CD14-positive monocyte (primary cell): ENCODE data around the gene EXD3. TPM values are rescaled to one million over a fixed set of nuclear protein-coding genes. Genes with fewer than 3 reads are reported as not detected.

Source experiments
- DNase-seq, 3 donors: peaks; one replicate each; pipeline ENCODE4 v3.0.0-alpha.2; 2011 to 2022
- H2AFZ ChIP-seq: 2 replicates; pipeline ENCODE4 v1.6.0; 2012; ENCODE audit warnings: mild to moderate bottlenecking, low read depth, low read length, inconsistent platforms; ENCODE audit not compliant: insufficient read depth, poor library complexity, severe bottlenecking
- H3K27ac ChIP-seq, 2 donors: 1 replicate in 1 of 2; 2 replicates in 1 of 2; pipeline ENCODE4 v1.5.1; 2012 to 2013; ENCODE audit warnings: low read length in 2 of 2, control low read depth in 1 of 2, inconsistent platforms in 1 of 2, low read depth in 1 of 2, mild to moderate bottlenecking in 1 of 2
- H3K27me3 ChIP-seq, 2 donors: one replicate each; pipeline versions ENCODE4 v1.6.0 to v1.6.1; 2011 to 2013; ENCODE audit warnings: low read length in 2 of 2; ENCODE audit not compliant: control insufficient read depth in 2 of 2, insufficient read depth in 2 of 2
- H3K36me3 ChIP-seq, 2 donors: replicated peaks in 1 of 2; 1 replicate in 1 of 2; 2 replicates in 1 of 2; pipeline versions ENCODE4 v1.5.1 to v1.6.1; 2012 to 2013; ENCODE audit warnings: low read length in 2 of 2, control low read depth in 1 of 2, inconsistent platforms in 1 of 2, mild to moderate bottlenecking in 1 of 2; ENCODE audit not compliant: insufficient read depth in 2 of 2, control insufficient read depth in 1 of 2
- H3K4me1 ChIP-seq, 2 donors: 1 replicate in 1 of 2; 2 replicates in 1 of 2; pipeline versions ENCODE4 v1.5.1 to v1.6.1; 2012 to 2013; ENCODE audit warnings: low read length in 2 of 2, control low read depth in 1 of 2, inconsistent platforms in 1 of 2, mild to moderate bottlenecking in 1 of 2, moderate library complexity in 1 of 2; ENCODE audit not compliant: insufficient read depth in 2 of 2, control insufficient read depth in 1 of 2
- H3K4me2 ChIP-seq: replicated peaks from 2 replicates; pipeline ENCODE3; 2012; ENCODE audit warnings: low read length, moderate library complexity, mild to moderate bottlenecking; ENCODE audit not compliant: poor library complexity, severe bottlenecking; ENCODE audit errors: extremely low read depth
- H3K4me3 ChIP-seq, 3 experiments: fragments of 200-600 bp in 1 of 3; sonication (generic) in 1 of 3; replicated peaks in 1 of 3; 1 replicate in 2 of 3; 2 replicates in 1 of 3; pipeline ENCODE4 v1.5.1; 2011 to 2013; ENCODE audit warnings: low read length in 3 of 3, mild to moderate bottlenecking in 3 of 3, control low read depth in 2 of 3, low read depth in 2 of 3, inconsistent platforms in 1 of 3, moderate library complexity in 1 of 3
- H3K79me2 ChIP-seq: 2 replicates; pipeline ENCODE4 v1.6.0; 2012; ENCODE audit warnings: mild to moderate bottlenecking, control low read depth, inconsistent platforms, low read length, moderate library complexity; ENCODE audit not compliant: insufficient read depth
- H3K9ac ChIP-seq: 2 replicates; pipeline ENCODE4 v1.6.0; 2017; ENCODE audit warnings: low read length, mild to moderate bottlenecking; ENCODE audit not compliant: insufficient read depth, poor library complexity, severe bottlenecking
- H3K9me3 ChIP-seq, 2 donors: replicated peaks in 1 of 2; 1 replicate in 1 of 2; 2 replicates in 1 of 2; pipeline versions ENCODE4 v1.5.1 to v1.6.1; 2012 to 2013; ENCODE audit warnings: low read length in 2 of 2, control low read depth in 1 of 2; ENCODE audit not compliant: control insufficient read depth in 1 of 2, insufficient read depth in 1 of 2
- H4K20me1 ChIP-seq: 2 replicates; pipeline ENCODE4 v1.6.0; 2012; ENCODE audit warnings: mild to moderate bottlenecking, low read length, control low read depth, moderate library complexity; ENCODE audit not compliant: insufficient read depth
- H3K27ac Mint-ChIP-seq, 7 donors: one replicate each; pipeline ENCODE4 v1.8.0; 2020; ENCODE audit warnings: mild to moderate bottlenecking in 7 of 7, mixed read lengths in 7 of 7, moderate library complexity in 6 of 7, inconsistent platforms in 2 of 7
- H3K27me3 Mint-ChIP-seq, 3 donors: one replicate each; pipeline ENCODE4 v1.8.0; 2021 to 2022; ENCODE audit warnings: low read depth in 3 of 3, mild to moderate bottlenecking in 3 of 3, mixed read lengths in 3 of 3, moderate library complexity in 3 of 3, inconsistent platforms in 1 of 3
- H3K36me3 Mint-ChIP-seq, 2 donors: one replicate each; pipeline ENCODE4 v1.8.0; 2020; ENCODE audit warnings: mixed read lengths in 2 of 2, inconsistent platforms in 1 of 2, mild to moderate bottlenecking in 1 of 2
- H3K4me1 Mint-ChIP-seq: one replicate; pipeline ENCODE4 v1.8.0; 2020; ENCODE audit warnings: mild to moderate bottlenecking, mixed read lengths
- H3K4me3 Mint-ChIP-seq, 2 donors: one replicate each; pipeline ENCODE4 v1.8.0; 2020; ENCODE audit warnings: mild to moderate bottlenecking in 2 of 2, mixed read lengths in 2 of 2, moderate library complexity in 1 of 2
- H3K9me3 Mint-ChIP-seq, 7 donors: one replicate each; pipeline ENCODE4 v1.8.0; 2020 to 2022; ENCODE audit warnings: mixed read lengths in 7 of 7, mild to moderate bottlenecking in 6 of 7, moderate library complexity in 6 of 7, inconsistent platforms in 2 of 7
- WGBS: methylation state at CpG from one replicate; pipeline ENCODE4 v1.1.5; 2013; ENCODE audit warnings: missing lambda C conversion rate; ENCODE audit not compliant: insufficient coverage; 5-methylcytosine and 5-hydroxymethylcytosine counted together
- intact Hi-C, 2 donors: fragments of 100-400 bp; cut with micrococcal nuclease; formaldehyde crosslinking; loops; one replicate each; pipeline versions ENCODE4 v1.15.0 to v1.15.1; 2023
- polyA plus RNA-seq, 3 donors: library from polyadenylated mRNA; depleted of rRNA in 1 of 3; unstranded in 2 of 3; stranded (reverse) in 1 of 3; fragments of 300-500 nt in 2 of 3; fragments of >200 nt in 1 of 3; fragmentation: Illumina TruSeq in 2 of 3; gene quantifications; 1 replicate in 2 of 3; 2 replicates in 1 of 3; pipeline ENCODE4 v1.2.3, GENCODE V29; 2012 to 2021
- TF ChIP-seq, protein P1 (sequence below): fragments of 200-600 bp; IDR thresholded peaks from one replicate; pipeline ENCODE4 v1.8.0; 2022; ENCODE audit warnings: antibody characterized with exemption, mild to moderate bottlenecking

The EXD3 gene
- polyA plus RNA-seq, 3 donors, result 2.0 to 10.8 (median 3.0) TPM

GRCh38 chr9:137357166-137357565 lies 65.8 kb downstream of the EXD3 start:
- Mint-ChIP-seq H3K4me3 (no peak overlapping the region), H3K9me3 (peaks cover 20 to 54% (median 38%) of the 10 kb centered on the region in 7 donors), H3K36me3 (no peaks in the 10 kb centered on the region), H3K27me3 (no peaks in the 10 kb centered on the region), H3K27ac (peak overlapping the region in 1 of 7 donors; percentile 7), H3K4me1 (no peaks in the 10 kb centered on the region)
- no peak overlapping the region for H2AFZ ChIP-seq
- H3K4me3 ChIP-seq, result no peak overlapping the region
- peaks cover 32 to 45% of the 10 kb centered on the region in 2 donors for H3K9me3 ChIP-seq
- no peak overlapping the region for H3K27ac ChIP-seq
- H3K4me2 ChIP-seq, result no peak overlapping the region
- intact Hi-C loops, result no loop called here
- H3K27me3 ChIP-seq, result no peaks in the 10 kb centered on the region
- H3K4me1 ChIP-seq, result no peaks in the 10 kb centered on the region
- TF ChIP-seq, protein P1, sequence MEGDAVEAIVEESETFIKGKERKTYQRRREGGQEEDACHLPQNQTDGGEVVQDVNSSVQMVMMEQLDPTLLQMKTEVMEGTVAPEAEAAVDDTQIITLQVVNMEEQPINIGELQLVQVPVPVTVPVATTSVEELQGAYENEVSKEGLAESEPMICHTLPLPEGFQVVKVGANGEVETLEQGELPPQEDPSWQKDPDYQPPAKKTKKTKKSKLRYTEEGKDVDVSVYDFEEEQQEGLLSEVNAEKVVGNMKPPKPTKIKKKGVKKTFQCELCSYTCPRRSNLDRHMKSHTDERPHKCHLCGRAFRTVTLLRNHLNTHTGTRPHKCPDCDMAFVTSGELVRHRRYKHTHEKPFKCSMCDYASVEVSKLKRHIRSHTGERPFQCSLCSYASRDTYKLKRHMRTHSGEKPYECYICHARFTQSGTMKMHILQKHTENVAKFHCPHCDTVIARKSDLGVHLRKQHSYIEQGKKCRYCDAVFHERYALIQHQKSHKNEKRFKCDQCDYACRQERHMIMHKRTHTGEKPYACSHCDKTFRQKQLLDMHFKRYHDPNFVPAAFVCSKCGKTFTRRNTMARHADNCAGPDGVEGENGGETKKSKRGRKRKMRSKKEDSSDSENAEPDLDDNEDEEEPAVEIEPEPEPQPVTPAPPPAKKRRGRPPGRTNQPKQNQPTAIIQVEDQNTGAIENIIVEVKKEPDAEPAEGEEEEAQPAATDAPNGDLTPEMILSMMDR, result no peak
- H3K36me3 ChIP-seq, result no peaks in the 10 kb centered on the region
- H4K20me1 ChIP-seq, result no peaks in the 10 kb centered on the region
- no peaks in the 10 kb centered on the region for H3K79me2 ChIP-seq
- no peak for DNase-seq
- WGBS, result 60% methylated on average over 1 of the region's 4 CpGs
- H3K9ac ChIP-seq, result no peak overlapping the region

DNA sequence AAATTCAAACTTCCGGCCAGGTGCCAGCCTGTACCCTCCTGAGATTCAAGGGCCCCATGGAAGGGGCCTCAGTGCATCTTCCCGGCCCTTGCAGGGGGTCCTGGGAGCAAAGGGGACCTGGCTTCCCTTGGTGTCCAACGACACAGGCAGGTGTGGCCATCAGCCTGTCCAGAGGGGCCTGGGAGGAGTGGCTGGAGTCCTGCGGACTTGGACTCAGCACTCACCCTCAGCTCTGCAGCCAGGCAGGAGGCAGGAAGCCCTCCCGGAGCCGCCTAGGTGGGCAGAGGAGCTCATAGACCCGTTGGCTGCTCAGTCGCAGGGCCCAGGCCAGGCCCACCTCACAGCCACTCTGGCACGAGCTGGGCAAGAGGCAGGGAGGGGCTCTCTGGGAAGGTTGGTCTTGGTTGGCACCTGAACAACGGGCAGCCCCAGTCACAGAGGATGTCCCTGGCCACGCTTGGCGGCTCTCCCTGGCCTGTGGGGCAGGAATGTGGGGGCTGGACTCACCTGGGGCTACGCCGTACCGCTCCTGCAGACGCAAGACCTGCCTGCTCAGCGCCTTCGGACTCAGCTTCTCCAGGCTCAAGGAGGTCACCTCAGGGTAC lies 67.1 kb downstream of the EXD3 start:
- Mint-ChIP-seq H3K36me3 (no peaks in the 10 kb centered on the region), H3K9me3 (peaks cover 18 to 47% (median 36%) of the 10 kb centered on the region in 7 donors), H3K4me3 (no peak overlapping the region), H3K27me3 (no peaks in the 10 kb centered on the region), H3K27ac (no peak overlapping the region), H3K4me1 (no peaks in the 10 kb centered on the region)
- Histone ChIP-seq H3K4me1 (no peaks in the 10 kb centered on the region), H3K9me3 (peaks cover 32 to 45% of the 10 kb centered on the region in 2 donors), H2AFZ (no peak overlapping the region), H3K27me3 (no peaks in the 10 kb centered on the region), H3K9ac (no peak overlapping the region), H3K4me3 (peak overlapping the region in 1 of 3 experiments; percentile 23), H4K20me1 (no peaks in the 10 kb centered on the region), H3K79me2 (no peaks in the 10 kb centered on the region), H3K27ac (peak overlapping the region in 1 of 2 donors; percentile 69), H3K36me3 (no peaks in the 10 kb centered on the region), H3K4me2 (no peak overlapping the region)
- TF ChIP-seq, protein P1, result no peak
- 92% methylated on average over 15 of the region's 18 CpGs for WGBS
- no peak for DNase-seq
- intact Hi-C loops, result no loop called here
